ENCODE results near the gene ARHGAP23.
"Not testable (repeated sequence)": the region's sequence is repeated elsewhere in the genome, so short reads cannot be mapped to it uniquely, and the experiment has no call there.

Gene ARHGAP23

DNA sequence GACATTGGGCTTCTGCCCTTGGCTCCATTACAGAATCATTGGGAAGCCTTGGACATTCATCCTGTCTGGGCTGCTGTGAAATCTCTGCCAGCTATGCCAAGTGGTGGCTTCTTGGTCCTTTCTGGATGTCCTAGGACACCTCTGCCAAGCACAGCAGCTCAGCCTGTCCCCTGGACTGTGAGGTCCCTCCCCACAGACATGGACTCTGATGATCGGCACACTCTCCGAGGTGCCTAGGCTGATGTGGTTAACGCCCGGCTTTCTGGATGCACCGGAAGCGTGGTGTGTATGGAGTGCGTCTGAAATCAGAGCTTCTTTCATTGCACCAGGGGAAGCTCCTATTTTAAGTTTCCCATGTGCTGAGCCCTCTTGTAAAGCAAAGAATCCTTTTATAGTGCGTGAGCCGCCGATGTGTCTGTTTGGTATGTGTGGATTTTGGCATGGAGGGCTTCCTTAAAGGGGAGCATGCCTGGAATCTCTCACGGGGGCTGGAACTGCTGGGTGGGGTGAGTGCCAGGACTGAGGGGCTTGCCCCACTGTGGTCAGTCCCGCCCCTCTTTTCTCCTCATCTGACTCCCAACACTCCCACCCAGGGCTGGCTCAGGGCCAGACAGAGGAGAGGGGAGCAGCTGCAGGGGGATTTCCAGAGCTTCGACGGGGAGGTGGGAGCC is 7.0 kb upstream of the ARHGAP23 start:
- DNase-seq (ENCODE audit: low read depth in 2 of 2), result peak; percentile 64 to 72

DNA sequence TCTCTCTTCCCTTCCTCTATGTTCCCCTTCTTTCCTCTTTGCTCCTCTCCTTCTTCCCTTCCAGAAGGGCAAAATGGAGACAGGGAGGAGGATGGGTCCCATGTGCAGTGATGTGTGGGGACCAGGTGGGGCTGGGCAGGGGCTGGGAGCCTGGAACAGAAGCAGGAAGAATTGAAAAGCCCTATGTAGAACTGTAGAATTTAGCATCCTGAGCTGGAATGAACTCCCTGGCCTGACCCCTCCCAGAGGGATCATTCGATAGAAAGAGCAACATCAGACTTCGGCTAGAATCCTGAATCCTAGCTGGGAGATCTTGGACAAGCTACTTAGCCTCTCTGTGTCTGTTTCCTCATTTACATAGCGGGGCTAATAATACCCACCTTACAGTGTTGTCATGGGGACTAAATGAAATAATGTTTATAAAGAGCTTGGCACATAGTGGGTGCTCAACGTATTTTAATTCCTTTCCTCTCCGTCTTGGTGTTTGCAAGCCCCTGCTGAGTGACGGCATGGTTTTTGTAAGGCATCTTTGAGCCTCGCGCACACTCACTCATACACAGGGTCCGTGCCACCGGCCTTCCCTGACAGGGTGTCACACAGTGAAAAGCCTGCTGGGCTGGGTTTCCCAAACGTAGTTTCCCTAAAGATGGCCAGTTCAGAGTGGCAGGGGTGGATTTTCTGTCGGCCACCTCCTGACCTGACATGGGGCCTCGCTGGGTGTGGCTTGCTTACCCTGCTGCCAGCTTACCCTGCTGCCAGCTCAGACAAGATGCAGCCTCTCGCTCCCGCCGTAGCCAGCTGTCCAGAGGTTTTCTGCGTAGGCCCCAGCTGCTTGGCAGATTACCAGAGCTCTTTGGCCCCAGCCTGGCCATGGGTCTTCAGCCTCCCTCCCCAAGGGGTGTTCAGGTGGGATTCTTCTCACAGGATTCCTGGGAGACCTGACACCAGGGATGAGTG is 6.1 kb upstream of the ARHGAP23 start:
- no peak for DNase-seq (ENCODE audit: low read depth in 2 of 2)

DNA sequence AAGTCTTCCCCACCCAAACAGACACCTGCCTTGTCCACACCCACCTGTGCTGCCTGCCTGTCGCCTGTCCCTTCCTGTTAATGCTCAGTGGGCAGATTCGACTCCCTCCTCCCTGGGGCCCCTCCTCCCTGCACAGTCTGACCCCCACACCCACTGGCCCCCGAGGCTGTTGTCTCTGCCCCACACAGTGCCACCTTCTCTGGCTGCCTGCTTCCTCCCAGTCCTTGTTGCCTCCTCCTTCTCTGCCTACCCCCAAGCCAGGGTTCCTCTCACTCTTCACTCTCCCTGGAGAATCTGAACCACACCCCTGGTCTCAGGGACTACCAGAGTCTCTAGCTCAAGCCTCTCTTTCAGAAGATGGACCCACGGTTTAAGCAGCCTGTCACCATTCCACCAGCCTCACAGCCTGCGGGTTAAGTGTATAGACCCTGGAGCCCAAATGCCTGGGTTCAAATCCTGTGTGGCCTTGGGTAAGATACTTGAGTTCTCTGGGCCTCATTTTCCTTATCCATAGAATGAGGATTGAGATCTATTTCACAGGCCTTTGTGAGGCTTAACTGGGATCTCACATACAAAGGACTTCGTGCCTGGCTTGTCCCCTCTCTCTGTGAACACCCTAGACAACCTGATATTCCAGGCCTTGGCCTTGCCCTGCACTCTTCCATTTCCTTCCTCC is 3.8 kb upstream of the ARHGAP23 start:
- DNase-seq (ENCODE audit: low read depth in 2 of 2), result no peak

DNA sequence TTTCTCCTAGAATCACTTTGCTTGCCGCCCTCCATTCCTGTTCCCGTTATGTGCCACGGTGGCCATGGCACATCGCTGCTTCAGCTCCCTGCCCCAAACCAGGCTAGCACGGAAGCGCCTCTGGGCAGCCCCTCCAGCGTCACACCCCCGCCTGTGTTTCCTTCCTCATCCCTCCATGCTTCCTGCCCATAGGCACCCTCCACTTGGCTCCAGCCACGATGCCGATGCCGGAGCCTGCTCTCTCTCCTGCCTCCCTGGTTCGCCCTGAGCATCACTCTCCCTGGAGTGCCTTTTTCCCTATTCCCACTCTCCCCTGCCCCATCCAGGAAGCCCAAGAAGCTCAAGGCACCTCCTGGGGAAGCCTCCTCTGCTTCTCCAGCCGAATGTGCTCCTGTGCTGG is 3.2 kb upstream of the ARHGAP23 start:
- no peak for DNase-seq (ENCODE audit: low read depth in 2 of 2)

DNA sequence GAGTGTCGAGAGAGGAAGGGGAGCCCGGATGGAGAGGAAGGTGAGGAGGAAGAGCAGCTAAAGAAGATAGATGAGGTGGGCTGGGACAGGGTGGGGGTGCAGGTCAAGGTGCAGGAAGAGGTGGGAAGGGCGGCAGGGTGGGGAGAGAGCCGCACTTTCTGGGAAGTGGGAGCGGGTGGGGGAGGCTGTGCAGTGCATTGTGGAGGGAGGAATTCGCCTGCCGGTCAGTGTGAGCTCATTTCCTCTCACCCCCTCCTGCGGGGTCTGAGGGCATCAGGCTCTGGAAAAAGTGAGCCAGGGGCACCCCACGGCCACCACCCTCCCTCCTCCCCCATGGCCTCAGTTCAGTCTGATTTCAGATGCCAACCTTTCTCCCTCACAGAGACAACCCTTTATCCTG is 2.5 kb upstream of the ARHGAP23 start:
- no peak for DNase-seq (ENCODE audit: low read depth in 2 of 2)

DNA sequence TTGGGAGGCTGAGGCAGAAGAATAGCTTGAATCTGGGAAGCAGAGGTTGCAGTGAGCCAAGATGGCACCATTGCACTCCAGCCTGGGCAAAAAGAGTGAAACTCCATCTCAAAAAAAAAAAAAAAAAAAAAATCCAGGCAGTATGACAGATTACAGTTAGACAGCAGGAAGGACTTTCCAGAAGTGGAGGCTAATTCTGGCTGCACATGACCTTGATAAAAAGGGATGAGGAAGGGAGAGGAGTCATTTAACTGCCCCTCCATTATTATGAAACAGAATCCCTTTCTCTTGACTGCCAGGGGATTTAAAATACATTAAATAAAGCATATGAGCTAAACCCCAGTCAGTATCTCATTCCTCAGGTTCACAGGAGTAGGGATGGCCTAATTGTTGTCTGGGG is 1.8 kb upstream of the ARHGAP23 start:
- DNase-seq (ENCODE audit: low read depth in 2 of 2), result no peak

DNA sequence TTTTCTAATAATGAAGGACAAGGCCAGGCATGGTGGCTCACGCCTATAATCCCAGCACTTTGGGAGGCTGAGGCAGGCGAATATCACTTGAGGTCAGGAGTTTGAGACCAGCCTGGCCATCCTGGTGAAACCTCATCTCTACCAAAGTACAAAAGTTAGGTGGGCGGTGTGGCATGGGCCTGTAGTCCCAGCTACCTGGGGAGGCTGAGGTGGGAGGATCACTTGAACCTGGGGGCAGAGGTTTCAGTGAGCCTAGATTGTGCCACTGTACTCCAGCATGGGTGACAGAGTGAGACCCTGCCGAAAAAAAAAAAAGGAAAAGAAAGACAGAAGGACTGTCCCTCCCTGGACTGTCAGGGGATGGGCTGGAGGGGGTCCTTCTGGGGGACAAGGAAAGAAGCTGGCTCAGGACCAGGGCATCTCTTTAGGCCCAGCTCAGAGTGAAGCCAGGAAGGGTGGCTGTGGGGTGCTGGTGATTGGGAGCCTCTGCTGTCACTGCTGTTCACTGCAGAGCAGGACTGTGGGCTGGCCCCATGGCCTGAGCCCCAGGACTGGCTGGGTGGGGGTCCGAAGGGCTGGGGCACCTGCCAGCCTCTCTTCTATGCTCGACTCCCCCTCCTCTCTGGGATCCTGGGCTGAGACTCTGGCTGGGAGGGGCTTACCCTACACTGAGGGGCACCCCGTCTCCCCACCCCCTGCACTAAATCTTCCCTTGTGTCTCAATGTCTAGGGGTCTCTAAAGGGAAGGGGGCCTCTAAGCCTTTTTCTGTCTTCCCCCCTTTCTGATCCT is 909 bp upstream of the ARHGAP23 start:
- DNase-seq (ENCODE audit: low read depth in 2 of 2), result no peak

DNA sequence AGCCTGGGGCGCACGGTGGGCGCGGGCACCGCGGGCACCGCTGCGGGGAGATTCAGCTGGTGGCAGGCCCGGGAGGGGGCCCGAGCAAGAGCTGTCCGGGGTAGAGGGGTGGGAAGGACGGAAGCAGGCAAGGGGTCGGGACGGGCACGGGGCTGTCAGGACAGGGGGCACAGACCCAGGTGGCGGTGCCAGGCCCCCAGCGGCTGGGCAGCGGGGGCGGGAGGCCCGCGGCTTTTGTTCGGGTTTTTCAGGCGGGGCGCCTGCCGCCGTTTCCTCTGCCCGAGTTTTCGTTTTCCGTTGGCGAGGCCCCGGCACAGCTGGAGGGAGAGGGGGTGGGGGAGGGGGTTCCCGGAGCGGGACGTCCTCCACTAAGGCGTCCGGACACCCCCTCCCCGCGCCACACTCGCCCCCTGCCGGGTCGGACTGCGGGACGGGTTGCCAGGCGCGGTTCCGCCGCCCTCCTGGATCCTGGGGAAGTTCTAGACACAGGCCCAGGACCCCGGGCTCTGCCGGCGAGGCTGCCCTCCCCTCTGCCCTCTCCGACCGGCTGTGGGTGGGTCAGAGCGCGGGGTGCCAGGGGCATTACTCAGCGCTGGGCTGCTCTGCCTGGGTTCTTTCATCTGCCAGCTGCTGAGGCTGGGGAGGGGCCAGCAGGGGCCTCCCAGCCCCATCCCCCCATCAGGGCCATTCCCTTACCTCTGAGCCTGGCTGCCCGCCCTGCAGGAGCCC is 543 bp downstream of the ARHGAP23 start:
- DNase-seq (ENCODE audit: low read depth in 2 of 2), result no peak

DNA sequence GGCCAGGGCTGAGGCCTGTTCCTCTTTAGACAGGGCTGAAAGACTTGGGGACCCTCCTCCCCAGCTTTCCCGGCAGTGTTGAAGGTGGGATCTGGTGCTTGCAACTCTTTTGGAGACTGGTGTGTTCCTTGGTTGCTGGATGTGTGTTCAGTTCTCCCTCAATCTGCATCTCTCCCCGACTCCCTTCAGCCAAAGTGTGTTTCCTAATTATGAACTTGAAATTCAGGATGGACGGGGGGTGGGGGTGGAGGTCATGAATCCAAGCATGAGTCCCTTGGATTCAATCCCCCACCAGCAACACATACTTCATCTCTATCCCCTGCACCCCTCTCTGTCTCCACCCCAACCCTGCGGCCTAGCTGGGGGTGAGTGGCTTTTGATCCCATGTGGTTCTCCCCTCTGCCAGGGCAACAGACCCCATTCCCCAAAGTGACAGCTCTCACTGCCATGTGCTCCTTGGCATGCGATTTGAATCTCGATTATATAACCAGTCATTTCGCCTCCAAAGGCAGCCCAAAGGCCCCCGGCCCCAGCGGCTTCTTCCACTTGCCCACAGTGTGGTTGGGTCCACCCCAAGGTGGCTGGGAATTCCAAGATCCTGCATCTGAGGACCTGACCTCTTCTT is 1.3 kb downstream of the ARHGAP23 start:
- no peak for DNase-seq (ENCODE audit: low read depth in 2 of 2)

DNA sequence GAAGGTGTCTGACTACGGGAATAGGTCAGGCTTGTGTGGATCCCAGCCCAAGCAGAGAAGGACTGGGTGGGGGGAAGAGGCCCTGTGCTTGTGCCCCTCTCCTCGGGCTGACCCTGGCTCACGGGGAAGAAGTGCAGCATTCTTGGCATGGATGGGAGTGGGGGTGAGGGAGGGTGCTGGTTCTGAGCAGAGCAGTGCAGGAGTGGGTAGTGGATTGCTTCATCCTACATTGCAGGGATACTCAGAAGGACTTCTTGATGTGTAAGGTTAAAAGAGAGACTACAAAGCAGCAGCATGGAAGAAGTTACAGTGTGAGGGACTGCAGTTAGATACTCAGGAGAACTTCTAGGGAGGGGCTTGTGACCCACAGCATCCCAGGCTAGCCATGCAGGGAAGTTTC is 2.1 kb downstream of the ARHGAP23 start:
- no peak for DNase-seq (ENCODE audit: low read depth in 2 of 2)

DNA sequence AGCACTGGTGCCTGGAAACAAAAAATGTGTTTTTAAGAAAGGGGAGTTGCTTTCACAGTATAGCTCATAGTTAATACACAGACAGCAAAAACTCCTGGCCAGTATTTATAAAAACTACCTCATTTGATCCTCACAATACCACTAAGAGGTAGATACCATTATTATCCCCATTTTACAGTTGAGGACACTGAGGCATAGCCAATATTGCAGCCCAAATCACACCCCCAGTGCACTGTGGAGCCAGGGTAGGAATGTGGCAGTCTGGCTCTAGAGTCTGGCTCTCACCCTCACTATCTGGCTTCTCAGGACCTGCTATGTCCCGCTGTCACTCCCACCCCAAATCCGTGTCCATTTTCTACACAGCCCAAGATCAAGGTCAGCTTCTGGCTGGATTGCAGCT is 2.6 kb downstream of the ARHGAP23 start:
- DNase-seq (ENCODE audit: low read depth in 2 of 2), result no peak

DNA sequence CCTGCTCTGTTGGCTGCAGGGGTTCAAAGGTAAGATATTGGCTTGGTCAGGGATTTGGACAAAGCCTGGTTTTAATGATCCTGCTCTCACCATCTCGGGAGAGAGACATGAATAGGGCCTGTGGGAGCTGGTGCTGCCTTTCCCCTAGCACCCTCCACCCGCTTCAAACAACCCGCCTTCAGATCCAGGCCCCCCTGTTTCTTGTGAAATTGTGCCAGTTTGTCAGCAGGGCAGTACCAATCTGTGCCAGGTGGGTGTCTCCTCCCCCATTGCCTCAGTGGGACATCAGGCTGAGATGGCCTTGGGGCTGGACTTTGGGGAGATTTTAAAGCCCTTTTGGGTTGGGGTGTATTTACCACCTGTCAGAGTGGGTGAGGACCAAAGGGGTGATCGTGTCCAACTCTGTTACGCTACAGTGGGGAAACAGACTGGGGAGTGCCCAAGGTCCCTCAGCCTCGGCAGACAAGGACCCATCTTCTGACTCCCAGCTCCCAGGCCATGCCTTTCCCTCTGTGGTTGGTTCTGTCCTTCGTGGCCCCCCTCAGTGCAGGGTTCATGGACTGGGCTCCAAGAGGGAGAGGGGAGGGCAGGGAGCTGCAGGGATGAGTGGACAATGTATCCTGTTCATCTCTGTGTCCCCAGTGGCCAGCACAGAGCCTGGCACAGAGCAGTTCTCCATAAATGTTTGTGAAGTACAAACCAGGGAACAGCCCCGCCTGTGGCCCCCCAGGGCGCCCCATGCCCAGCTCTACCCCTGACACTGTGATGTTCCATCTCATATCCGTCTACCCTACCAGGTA is 3.3 kb downstream of the ARHGAP23 start:
- DNase-seq (ENCODE audit: low read depth in 2 of 2), result no peak

DNA sequence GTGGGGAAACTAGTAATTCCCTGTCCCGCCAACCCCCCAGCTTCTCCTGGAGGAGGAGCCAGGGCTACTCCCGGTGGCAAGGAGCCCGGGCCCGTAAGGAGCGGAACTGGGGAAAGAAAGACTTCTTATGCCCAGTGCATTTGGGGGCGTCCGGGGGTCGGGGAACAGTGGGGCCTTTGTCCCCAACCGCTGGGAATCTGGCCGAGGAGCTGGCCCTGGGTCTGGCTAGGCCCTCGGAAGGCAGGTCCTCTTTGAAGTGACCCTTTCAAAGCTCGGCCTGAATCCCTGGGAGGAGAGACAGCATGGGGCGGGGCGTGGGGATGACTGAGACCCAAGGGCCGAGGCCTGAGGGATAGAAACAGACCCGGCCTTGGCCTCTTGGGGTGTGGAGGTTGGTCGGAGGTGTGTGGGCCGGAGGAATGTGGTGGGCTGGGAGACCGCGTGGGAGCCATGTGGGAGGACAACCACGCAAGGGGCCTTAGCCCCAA is 6.0 kb downstream of the ARHGAP23 start:
- no peak for DNase-seq (ENCODE audit: low read depth in 2 of 2)

DNA sequence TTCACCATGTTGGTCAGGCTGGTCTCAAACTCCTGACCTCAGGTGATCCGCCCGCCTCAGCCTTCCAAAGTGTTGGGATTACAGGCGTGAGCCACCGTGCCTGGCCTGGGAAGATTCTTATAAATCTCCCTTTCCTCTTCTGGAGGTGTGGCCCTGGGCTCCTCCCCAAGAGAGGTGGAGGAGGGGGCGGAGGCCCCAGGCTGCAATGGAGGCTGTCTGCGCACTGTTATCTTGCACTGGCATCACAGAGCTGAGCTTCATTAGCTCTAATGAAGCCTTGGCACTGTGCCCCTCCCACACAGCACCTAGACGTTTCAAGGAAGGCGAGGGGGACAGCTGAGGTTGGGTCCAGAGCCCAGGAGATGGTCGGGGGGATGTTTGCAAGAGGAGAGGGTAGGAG is 7.5 kb downstream of the ARHGAP23 start:
- DNase-seq (ENCODE audit: low read depth in 2 of 2), result no peak

DNA sequence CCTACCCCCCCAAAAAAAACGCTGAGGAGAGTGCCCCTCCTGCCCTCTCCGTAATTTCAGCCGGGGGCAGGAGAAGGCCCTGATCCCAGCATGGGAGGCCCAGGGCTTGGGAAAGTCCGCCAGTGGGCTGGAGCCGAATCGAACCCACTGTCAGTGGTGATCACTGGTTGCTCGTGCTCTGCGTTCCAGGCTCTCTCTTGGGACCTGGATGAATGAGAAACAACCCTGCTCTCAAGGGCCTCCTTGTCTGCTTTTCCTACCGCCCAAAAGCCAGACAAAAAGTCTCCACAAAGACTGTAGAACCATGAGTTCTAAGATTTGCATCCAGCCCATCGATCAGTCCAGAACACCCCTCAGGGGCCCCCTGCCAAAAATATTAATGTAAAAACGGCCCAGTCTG is 8.1 kb downstream of the ARHGAP23 start:
- DNase-seq (ENCODE audit: low read depth in 2 of 2), result no peak

DNA sequence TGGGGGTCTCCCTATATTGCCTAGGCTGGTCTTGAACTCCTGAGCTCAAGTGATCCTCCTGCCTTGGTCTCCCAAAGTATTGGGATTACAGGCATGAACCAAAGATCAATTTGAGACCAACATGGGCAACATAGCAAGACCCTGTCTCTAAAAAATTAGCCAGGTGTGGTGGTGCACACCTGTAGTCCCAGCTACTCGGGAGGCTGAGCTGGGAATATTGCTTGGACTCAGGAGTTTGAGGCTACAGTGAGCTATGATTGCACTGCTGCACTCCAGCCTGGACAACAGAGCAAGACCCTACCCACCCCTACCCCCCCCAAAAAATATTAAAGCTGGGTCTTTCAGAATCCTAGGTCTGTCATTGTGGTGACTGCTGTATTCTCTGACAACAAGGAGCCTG is 9.0 kb downstream of the ARHGAP23 start:
- DNase-seq (ENCODE audit: low read depth in 2 of 2), result not testable (repeated sequence)

DNA sequence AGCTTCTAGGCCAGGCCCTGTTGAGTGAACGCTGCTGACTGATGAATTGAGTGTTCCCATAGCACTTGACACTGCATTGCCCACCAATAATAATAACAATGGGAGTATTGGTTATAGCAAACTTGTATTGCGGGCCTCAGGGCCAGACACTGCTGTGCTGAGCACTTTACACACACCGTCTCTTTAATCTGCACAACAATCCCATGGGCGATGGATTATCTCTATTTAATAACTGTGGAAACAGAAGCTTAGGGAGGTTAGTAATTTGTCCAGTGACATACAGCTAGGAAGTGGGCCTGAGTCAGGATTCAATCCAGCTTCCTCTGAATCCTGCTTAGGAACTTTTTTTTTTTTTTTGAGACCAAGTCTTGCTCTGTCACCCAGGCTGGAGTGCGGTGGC is 11.2 kb downstream of the ARHGAP23 start:
- no peak for DNase-seq (ENCODE audit: low read depth in 2 of 2)

DNA sequence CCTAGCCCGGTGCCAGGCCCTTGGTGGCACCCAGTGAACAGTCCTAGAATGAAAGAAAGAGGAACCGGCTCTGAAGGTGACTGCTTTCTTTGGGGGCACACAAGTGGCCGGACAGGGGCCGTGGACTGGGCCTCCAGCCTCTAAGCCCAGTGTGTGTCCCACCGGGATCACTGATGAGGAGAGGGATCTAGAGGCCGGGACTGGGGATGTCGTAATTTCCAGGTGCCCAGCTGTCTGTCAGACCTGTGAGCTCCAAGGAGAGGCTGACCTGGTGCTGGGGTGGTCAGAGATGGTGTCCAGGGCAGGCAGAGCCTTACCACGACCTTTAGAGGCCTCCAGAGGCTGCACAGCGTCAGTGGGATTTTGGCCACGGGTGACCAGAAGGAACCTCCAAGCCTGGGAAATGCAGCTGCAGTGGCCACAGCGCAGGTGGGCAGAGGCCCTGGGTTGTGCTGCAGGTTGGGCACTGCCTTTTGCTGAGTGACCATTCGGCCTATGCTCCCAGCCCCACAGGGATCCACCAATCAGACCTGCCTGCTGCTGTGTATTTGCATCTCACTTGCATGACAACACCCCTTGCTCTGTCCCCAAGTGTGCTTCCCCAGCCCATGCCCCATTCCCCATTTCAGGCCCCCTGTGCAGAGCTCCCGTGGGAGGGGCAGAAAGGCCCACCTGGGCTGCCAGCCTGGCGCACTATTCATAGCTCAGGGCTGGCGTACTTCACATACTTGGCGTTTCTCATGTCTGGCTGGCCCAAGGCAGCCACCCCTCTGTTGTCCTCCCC is 12.5 kb downstream of the ARHGAP23 start:
- DNase-seq (ENCODE audit: low read depth in 2 of 2), result no peak
